B cell (primary cell): ENCODE data around the gene TBX10. TPM values are rescaled to one million over a fixed set of nuclear protein-coding genes. Genes with fewer than 3 reads are reported as not detected.

Experiments
- ATAC-seq: fragments of 200-7000 bp; cut with Tn5 transposase; one replicate; pipeline ENCODE4 v1.10.0; 2021; ENCODE audit warnings: low read depth, mild to moderate bottlenecking, moderate number of reproducible peaks, moderate library complexity
- CTCF ChIA-PET: fragments of 350-600 bp; sonication (Branson Sonifier 250); formaldehyde crosslinking; loops from one replicate; lab custom pipeline; 2021; ENCODE audit warnings: antibody characterized with exemption, inconsistent platforms; lab: Charles Lee
- POLR2A ChIA-PET: fragments of 350-600 bp; sonication (Branson Sonifier 250); formaldehyde crosslinking; loops from one replicate; lab custom pipeline; 2021; ENCODE audit warnings: antibody characterized with exemption; lab: Charles Lee
- DNase-seq: peaks from one replicate; pipeline ENCODE4 v3.0.0; 2013
- H2AFZ ChIP-seq: 2 replicates; pipeline ENCODE4 v1.6.1; 2012; ENCODE audit warnings: mild to moderate bottlenecking, low read depth, low read length; ENCODE audit not compliant: insufficient read depth, poor library complexity, severe bottlenecking
- H3K27ac ChIP-seq, 2 donors: 1 replicate in 1 of 2; 2 replicates in 1 of 2; pipeline ENCODE4 v1.5.1; 2012 to 2013; ENCODE audit warnings: low read length in 2 of 2, mild to moderate bottlenecking in 2 of 2, moderate library complexity in 1 of 2
- H3K27me3 ChIP-seq, 4 experiments: fragments of 200-600 bp in 1 of 4; sonication (generic) in 1 of 4; replicated peaks in 1 of 4; 1 replicate in 2 of 4; 2 replicates in 2 of 4; pipeline versions ENCODE4 v1.6.1 to v1.7.0; 2013 to 2016; ENCODE audit warnings: low read length in 3 of 4, mild to moderate bottlenecking in 2 of 4, mixed read lengths in 1 of 4, moderate library complexity in 1 of 4; ENCODE audit not compliant: insufficient read depth in 4 of 4, control insufficient read depth in 3 of 4; ENCODE audit errors: control extremely low read depth in 1 of 4
- H3K36me3 ChIP-seq, 2 experiments: replicated peaks in 1 of 2; 1 replicate in 1 of 2; 2 replicates in 1 of 2; pipeline versions ENCODE4 v1.6.1 to v1.7.1; 2013; ENCODE audit warnings: low read length in 1 of 2; ENCODE audit not compliant: insufficient read depth in 2 of 2, control insufficient read depth in 1 of 2; ENCODE audit errors: control extremely low read depth in 1 of 2, extremely low read depth in 1 of 2
- H3K4me1 ChIP-seq, 2 donors: fragments of 200-600 bp in 1 of 2; sonication (generic) in 1 of 2; 1 replicate in 1 of 2; 2 replicates in 1 of 2; pipeline versions ENCODE4 v1.5.1 to v1.6.1; 2013 to 2017; ENCODE audit warnings: low read length in 2 of 2; ENCODE audit not compliant: control insufficient read depth in 2 of 2, insufficient read depth in 2 of 2
- H3K4me2 ChIP-seq: replicated peaks from 2 replicates; pipeline ENCODE3; 2012; ENCODE audit warnings: mild to moderate bottlenecking, low read depth, low read length; ENCODE audit not compliant: poor library complexity, severe bottlenecking
- H3K4me3 ChIP-seq, 5 experiments: fragments of 200-600 bp in 1 of 5; sonication (generic) in 1 of 5; 1 replicate in 3 of 5; 2 replicates in 2 of 5; pipeline versions ENCODE4 v1.5.1 to v1.7.0; 2011 to 2016; ENCODE audit warnings: low read length in 4 of 5, mild to moderate bottlenecking in 4 of 5, low read depth in 2 of 5, control low read depth in 1 of 5, moderate library complexity in 1 of 5; ENCODE audit not compliant: insufficient read depth in 1 of 5; ENCODE audit errors: control extremely low read depth in 1 of 5, extremely low read depth in 1 of 5
- H3K79me2 ChIP-seq: fragments of 200-600 bp; sonication (generic); one replicate; pipeline ENCODE4 v1.6.0; 2016; ENCODE audit warnings: low read length; ENCODE audit not compliant: control insufficient read depth, insufficient read depth
- H3K9ac ChIP-seq: fragments of 200-600 bp; sonication (generic); 2 replicates; pipeline ENCODE4 v1.6.1; 2017; ENCODE audit warnings: mild to moderate bottlenecking, low read length, moderate library complexity
- H3K9me3 ChIP-seq, 3 donors: one replicate each; pipeline versions ENCODE4 v1.6.1 to v1.7.1; 2013; ENCODE audit warnings: low read length in 2 of 3; ENCODE audit not compliant: control insufficient read depth in 2 of 3, insufficient read depth in 1 of 3; ENCODE audit errors: control extremely low read depth in 1 of 3
- H4K20me1 ChIP-seq: 2 replicates; pipeline ENCODE4 v1.6.0; 2012; ENCODE audit warnings: mild to moderate bottlenecking, low read length; ENCODE audit not compliant: insufficient read depth, control insufficient read depth, poor library complexity, severe bottlenecking
- H3K27ac Mint-ChIP-seq: one replicate; pipeline ENCODE4 v1.8.0; 2021; ENCODE audit warnings: mixed read lengths
- H3K27me3 Mint-ChIP-seq: one replicate; pipeline ENCODE4 v1.8.0; 2021; ENCODE audit warnings: mixed read lengths
- H3K4me1 Mint-ChIP-seq: one replicate; pipeline ENCODE4 v1.8.0; 2021; ENCODE audit warnings: mixed read lengths
- H3K4me3 Mint-ChIP-seq: one replicate; pipeline ENCODE4 v1.8.0; 2021; ENCODE audit warnings: mixed read lengths
- H3K9me3 Mint-ChIP-seq: one replicate; pipeline ENCODE4 v1.8.0; 2022; ENCODE audit warnings: mixed read lengths; ENCODE audit not compliant: insufficient read depth
- EZH2 ChIP-seq: IDR thresholded peaks from 2 replicates; pipeline ENCODE4 v1.6.1; 2012; ENCODE audit warnings: borderline replicate concordance, low read depth, mild to moderate bottlenecking, moderate library complexity, low read length; ENCODE audit not compliant: insufficient read depth, poor library complexity, severe bottlenecking
- WGBS: methylation state at CpG from one replicate; pipeline ENCODE4 v1.1.5; 2013; ENCODE audit warnings: missing lambda C conversion rate; ENCODE audit not compliant: insufficient coverage; 5-methylcytosine and 5-hydroxymethylcytosine counted together
- intact Hi-C: fragments of 100-400 bp; cut with micrococcal nuclease; formaldehyde crosslinking; loops from one replicate; pipeline ENCODE4 v1.10.0; 2022
- polyA plus RNA-seq: library from polyadenylated mRNA; depleted of rRNA; stranded (reverse); fragments of >200 nt; gene quantifications from 2 replicates; pipeline ENCODE4 v1.2.3, GENCODE V29; 2012
- total RNA-seq, 2 donors: library from RNA; stranded (reverse); fragments of 120-200 nt in 1 of 2; gene quantifications; 1 replicate in 1 of 2; 2 replicates in 1 of 2; pipeline versions ENCODE4 v1.2.3 to v1.2.4, GENCODE V29; 2013 to 2022

The TBX10 gene
- total and polyA plus RNA-seq, 2 donors (not counting 1 experiment from before 2014, with no cell fraction given): not detected

DNA sequence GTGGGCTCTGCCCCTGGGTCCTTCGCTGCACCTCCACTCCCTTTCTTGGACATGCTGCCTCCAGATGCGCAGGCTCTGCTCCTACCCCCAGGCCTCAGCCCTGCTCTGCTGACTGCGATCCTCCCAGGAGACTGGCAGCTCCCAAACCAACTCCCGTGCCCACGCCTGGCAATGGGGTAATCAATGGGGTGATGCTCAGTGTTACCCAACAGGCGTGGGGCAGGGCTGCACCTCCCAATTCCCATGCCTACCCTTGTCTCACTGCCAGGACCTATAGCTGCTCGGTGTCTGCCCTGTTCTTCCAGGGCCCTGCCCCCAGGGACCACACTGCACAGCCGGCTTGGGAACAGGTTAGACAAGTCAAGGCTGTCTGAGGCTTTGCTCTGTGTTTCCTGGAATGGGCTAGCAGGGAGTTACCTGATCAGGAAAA is 34.9 kb upstream of the TBX10 start, which contains the start of gene ALDH3B2:
ALDH3B2 (minus strand) TSS at position 182 of the 430 bp plus-strand sequence. CDS start 7,688 bp downstream, outside the sequence.
- TF ChIP-seq EZH2: no peak
- ChIA-PET POLR2A (no interaction called here), CTCF (interaction anchor here (1.5 kb wide), 1 partner anchor 15 kb away, joined by 3 read pairs; no protein-coding TSS in a partner anchor)
- WGBS: 96% methylated on average over 6 of the region's 8 CpGs
- no peak within 1 kb of the TSS for H2AFZ ChIP-seq
- intact Hi-C loops: no loop called here
- DNase-seq (no peak), ATAC-seq (no peak)
- no peaks in the 10 kb centered on the region for H3K36me3 ChIP-seq
- no peak within 1 kb of the TSS for H3K4me2 ChIP-seq
- no peak within 1 kb of the TSS for H3K4me3 Mint-ChIP-seq
- no peak within 1 kb of the TSS for H3K27ac Mint-ChIP-seq
- H3K4me3 ChIP-seq: no peak within 1 kb of the TSS
- H3K9me3 Mint-ChIP-seq: no peaks in the 10 kb centered on the region
- no peak within 1 kb of the TSS for H3K9ac ChIP-seq
- H3K4me1 ChIP-seq: peaks cover 0 to under 1% of the 10 kb centered on the region in 2 donors
- H3K27me3 ChIP-seq: peaks cover 0 to 32% (median 11%) of the 10 kb centered on the region in 4 experiments
- H3K27ac ChIP-seq: no peak within 1 kb of the TSS
- peaks cover 36% of the 10 kb centered on the region for H3K27me3 Mint-ChIP-seq
- no peaks in the 10 kb centered on the region for H3K4me1 Mint-ChIP-seq
- H3K9me3 ChIP-seq: peaks cover 0 to 13% (median 0%) of the 10 kb centered on the region in 3 donors
- no peaks in the 10 kb centered on the region for H3K79me2 ChIP-seq
- no peaks in the 10 kb centered on the region for H4K20me1 ChIP-seq

DNA sequence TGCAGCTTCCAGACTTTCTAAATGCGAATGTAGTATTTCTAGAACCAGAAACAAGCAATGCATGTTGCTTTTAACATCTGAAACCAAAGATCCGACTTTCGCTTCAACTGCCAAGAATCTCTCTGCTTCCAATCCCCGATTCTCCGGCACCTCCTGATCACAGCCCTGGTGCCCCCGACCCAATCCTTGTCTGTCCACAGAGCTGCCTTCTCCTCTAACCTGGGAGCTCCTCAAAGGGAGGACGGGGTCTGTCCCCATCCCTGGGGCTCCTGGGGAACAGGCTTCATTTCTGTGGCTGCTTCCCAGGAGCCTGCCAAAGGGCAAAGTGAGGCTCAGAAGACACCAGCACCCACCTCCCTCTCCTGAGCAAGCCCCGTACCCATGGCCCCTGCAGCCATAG is 34.3 kb upstream of the TBX10 start:
- no peak for ATAC-seq
- 78% methylated on average over 8 of the region's 8 CpGs for WGBS
- peaks cover 36% of the 10 kb centered on the region for H3K27me3 Mint-ChIP-seq

More for the DNA sequence above, 34.3 kb upstream of the TBX10 start:
- Histone ChIP-seq H3K79me2 (no peaks in the 10 kb centered on the region), H3K9me3 (peaks cover 0 to 13% (median 0%) of the 10 kb centered on the region in 3 donors), H4K20me1 (no peaks in the 10 kb centered on the region), H3K9ac (no peak overlapping the region), H2AFZ (no peak overlapping the region), H3K27ac (no peak overlapping the region), H3K4me2 (no peak overlapping the region), H3K4me3 (no peak overlapping the region), H3K36me3 (no peaks in the 10 kb centered on the region), H3K4me1 (peaks cover 5 to 6% of the 10 kb centered on the region in 2 donors), H3K27me3 (peaks cover 0 to 32% (median 13%) of the 10 kb centered on the region in 4 experiments)
- CTCF ChIA-PET: no interaction called here
- no peak for DNase-seq
- intact Hi-C loops: no loop called here
- TF ChIP-seq EZH2: no peak
- Mint-ChIP-seq H3K4me3 (no peak overlapping the region), H3K9me3 (no peaks in the 10 kb centered on the region), H3K27ac (no peak overlapping the region), H3K4me1 (no peaks in the 10 kb centered on the region)
- POLR2A ChIA-PET: no interaction called here
